ENCODE data around the gene RASSF8.

- TF ChIP-seq CTCF (IDR thresholded peaks at IDR 0.05 in 8 of 11, conservative IDR thresholded peaks at IDR 0.05 in 3 of 11), result no peak
- no peak for TF ChIP-seq POLR2A (IDR thresholded peaks at IDR 0.05)
- TF ChIP-seq POLR2AphosphoS5 (IDR thresholded peaks at IDR 0.05), result no peak
Observed at GRCh38 chr12:26046203-26046602, 87.7 kb downstream of the RASSF8 start.

All from spleen (tissue), 7 donors.